GM15510 (cell line): Measurements from ENCODE around the gene ELMOD1.

Experiments
- POLR2A ChIP-seq: IDR thresholded peaks from 3 replicates; pipeline ENCODE4 v1.6.1; 2011; ENCODE audit warnings: borderline replicate concordance; ENCODE audit not compliant: insufficient read length; ENCODE audit errors: extremely low read depth

Gene ELMOD1

DNA sequence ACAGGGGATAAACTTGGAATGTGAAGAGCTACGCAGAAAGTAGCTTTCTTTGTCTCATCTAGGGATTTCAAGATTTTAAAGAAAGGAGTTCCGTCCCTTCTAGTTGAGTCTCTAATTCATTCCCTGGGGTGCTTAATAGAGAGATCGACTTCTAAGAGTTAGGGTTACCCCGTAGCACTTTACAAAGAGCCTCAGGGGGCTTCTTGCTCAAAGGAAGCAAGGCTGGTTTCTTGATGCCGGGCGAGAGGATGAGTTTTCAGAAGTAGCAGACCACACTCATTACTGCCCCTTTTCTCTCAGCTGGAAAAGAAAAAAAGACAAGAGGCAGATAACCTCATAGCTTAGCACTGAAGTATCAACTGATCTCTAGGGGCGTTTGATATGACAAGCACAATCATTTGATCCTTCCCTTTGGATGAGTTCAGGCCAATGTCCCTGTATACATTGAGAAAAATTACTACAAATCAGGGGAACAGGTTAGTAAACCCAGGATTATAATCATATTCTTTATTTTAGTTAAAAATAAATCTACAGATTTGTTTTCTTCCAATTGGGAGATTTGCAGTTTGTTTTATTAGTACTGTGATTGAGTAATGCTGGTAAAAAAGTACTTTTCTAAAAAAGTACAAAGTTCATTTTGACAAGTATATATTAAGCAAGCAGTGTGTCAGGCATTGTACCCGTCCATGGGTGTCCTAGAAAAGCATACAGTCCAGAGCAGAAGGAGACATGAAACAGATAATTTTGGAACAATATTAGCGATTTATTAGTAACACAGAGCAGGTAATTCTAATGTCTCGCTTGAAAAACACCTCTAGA is 18.7 kb downstream of the ELMOD1 start:
- TF ChIP-seq POLR2A, result no peak

DNA sequence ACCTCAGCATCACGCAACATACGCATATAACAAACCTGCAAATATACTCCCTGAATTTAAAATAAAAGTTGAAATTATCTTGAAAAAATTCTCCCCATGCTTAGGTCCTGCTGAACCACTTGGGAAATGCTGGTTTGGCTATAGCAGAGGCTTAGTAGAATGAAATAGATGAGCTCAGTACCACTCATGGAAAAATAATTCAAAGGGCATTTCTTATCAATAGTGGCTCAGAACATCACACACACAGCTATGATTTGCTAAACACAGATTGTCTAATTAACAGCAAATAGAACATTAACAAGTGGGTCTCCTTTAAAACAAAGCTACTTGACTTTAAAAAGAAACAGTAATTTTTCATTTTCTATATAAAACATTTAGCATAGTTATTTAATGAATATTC is 21.5 kb downstream of the ELMOD1 start:
- TF ChIP-seq POLR2A, result no peak

DNA sequence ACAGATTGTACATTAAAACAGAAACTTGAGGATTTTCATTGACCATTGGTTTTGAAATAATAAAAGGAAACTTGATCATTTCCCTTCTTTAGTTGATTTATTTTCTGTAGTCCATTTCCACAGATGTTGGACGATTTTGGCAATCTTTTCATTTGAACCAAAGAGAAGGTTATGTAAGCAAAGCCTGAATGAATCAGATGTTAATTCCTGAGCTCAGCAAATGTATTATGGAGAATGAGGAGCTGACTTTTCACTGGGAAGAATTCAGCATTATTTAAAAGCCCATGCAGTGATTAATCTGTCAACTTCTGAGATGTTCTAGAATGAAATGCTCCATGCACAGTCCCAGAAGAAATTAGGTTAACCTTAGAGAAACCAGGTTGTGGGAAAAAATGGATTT is 29.0 kb downstream of the ELMOD1 start:
- TF ChIP-seq POLR2A, result no peak

DNA sequence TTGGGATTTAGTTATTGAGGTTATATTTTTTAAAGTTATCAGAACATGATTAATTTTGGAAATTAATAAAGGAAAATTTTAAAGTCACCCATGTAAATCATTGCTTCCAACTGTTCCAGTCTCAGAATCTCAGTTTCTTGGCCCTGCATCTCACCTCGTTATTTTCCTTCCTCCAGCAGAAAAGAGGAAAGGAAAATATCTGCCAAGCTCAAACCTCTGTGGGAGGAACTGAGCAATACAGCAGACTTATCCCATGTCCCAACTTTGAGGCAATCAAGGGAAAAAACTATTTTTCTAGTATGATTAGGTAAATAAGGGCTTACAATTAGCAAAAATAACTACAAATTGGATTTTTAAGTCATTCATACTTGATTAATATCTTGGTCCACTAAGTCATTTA is 30.1 kb downstream of the ELMOD1 start:
- TF ChIP-seq POLR2A, result no peak

DNA sequence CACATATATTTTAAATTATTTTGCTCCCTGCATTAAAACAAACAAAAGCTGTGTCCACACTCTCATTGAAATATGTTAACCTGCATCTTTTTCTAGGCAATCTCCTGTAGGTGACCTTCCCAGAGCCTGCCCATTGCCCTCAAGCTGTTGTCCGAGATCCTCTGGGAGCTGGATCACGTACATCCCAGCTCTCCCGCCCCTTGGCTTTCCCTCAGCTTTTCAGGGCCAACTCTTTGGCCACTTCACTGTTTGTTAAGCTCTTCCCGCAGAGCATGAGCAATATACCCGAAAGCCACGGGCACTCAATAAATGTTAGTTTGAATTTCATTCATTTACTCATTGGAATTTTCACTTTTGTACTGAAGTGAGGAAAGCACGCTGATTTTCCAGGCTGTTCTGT is 32.2 kb downstream of the ELMOD1 start:
- no peak for TF ChIP-seq POLR2A

DNA sequence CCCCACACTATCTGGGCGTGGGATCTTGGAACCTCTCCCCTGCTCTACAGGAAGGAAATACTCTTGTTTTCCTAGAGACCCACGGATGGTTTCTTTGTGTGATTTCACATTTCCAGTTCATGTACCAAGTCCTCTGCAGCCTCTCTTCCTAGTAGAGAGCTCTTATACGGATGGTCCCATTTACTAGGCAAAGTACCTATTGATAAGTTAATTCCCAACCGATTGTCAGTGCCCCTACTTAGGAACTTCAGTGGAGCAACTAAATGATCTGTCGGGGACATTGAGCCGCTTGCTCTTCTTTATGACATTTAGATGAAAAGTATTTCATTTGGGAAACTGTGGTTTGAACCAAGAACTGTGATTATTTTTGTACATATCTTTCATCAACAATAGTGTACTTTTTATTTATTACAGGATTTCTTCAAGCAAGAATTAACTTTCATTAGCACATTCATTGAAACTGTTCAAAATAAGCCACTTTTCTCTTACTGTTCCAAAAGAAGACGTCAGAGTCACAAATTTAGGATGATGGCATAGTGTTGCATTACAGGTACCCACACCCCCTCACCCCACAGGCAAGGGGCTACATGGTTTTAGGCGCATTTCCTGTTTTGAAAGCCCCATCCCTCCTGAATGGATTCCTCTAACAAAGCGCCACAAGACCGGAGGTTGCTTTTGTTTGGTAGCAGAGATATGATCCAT is 34.2 kb downstream of the ELMOD1 start:
- no peak for TF ChIP-seq POLR2A

DNA sequence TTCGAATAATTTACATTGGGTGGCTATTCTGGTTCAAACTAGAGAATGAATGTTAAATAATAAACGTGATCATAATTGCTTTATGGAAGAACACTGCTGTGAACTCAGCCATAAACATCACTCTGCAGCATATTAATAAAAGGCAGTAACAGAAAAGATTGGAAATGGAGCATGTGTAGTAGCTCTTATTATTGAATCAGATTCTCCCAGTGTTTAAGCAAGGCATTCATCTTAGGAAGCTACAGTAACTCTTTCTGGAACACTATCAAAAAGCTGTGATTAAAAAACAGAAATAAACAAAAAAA is 34.7 kb downstream of the ELMOD1 start:
- TF ChIP-seq POLR2A, result no peak

DNA sequence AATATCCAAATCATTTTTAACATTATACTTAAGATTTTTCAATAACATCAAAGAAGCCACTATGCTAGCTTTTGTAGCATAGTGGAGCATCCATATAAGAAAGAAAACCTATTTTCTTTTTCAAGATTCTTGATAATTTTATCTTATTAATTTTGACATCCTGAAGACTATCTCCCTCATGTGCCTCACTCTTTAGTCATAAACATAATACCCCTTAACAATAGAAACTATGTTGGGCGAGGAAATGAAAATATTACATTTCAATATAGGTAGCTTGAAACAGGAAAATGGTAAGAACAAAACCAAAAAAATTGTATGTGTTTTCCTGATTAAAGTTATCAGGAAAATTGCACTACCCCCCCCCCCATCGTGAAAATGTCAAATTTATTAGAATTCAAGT is 40.1 kb downstream of the ELMOD1 start:
- TF ChIP-seq POLR2A, result no peak

DNA sequence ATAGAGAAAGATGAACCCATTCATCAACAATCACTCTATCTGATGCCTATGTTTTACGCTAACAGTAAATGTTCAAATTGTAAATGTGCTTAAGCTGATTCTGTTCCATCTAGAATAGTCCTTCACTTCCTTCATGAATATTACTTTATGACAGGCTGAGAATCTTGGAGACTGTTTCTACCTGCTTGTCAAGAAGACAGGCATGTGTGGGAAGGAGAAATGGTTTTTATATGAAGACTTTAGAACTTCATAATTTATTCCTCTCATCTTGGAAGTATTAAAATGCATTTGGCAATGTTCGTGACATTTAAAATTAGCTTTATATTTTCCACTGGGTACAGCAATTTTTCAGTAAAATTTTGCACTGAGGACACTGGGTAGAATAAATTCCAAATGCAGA is 41.0 kb downstream of the ELMOD1 start:
- no peak for TF ChIP-seq POLR2A

DNA sequence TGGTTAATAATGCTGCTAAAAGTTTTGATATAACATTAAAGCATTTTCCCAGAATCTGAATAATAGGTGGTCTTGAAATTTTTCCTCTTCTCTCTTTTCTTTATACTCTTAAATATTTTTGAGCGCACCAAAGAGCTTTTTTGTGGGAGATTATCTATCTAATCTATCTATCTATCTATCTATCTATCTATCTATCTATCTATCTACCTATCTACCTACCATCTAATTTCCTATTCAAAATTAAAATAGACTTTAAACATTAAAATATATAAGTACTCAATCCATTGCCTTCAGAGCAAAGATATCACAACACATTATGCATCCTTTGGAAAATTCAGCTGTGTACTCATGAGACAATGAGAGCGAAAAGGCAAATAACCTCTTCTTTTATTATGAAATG is 55.8 kb downstream of the ELMOD1 start:
- no peak for TF ChIP-seq POLR2A

DNA sequence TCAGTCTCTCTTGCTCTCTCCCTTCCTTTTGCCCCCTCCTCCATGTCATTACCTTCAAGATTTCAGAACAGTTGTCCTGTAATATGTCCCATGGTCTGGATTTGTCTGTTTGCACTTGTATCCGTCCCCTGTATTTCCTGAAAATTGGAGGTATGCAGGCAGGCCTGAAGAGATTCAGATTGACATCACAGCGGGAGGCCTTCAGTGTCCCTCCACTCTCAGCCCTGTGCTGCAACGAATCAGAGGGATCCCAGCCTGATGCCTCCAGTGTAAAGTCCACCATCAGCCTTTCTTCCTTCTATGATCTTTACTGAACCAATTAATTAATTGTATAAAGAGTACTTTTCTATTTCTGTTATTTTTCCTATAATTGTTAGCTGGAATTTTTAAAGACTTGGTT is 57.3 kb downstream of the ELMOD1 start:
- TF ChIP-seq POLR2A, result no peak

DNA sequence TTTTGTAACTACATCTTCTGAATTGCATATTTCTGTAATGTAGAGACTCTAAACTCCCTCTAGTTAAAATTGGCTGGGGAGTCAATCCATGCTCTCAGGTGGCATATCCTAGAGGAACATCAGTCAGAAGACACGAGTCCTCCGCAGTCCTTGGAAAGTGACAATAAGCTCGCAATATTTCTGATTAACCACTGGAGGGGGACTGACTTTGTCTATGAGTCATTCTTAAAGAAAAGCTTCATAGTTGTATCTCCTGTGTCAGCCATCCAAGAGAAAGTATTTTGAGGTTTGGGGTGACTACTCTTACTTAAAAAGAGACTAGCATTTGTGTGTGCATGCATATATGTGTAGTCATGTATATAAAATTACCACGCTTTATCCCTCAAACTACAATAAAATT is 60.7 kb downstream of the ELMOD1 start:
- no peak for TF ChIP-seq POLR2A

DNA sequence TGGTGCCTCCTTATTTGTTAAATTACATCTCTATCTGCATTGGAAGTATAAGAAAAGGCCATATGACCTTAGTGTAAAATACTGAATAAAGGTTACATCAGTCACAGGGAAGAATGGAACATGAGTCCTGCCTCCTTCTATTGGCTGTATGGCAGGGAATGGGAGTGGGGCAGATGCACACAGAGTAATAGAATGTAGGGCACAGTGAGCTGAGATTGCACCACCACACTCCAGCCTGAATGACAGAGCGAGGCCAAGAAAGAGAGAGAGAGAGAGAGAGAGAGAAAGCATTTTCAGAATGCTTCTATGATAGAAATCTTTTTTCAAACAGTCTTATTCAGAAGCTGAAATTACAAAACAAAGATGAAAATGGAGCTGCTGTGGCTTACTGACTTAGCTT is 62.1 kb downstream of the ELMOD1 start:
- no peak for TF ChIP-seq POLR2A

DNA sequence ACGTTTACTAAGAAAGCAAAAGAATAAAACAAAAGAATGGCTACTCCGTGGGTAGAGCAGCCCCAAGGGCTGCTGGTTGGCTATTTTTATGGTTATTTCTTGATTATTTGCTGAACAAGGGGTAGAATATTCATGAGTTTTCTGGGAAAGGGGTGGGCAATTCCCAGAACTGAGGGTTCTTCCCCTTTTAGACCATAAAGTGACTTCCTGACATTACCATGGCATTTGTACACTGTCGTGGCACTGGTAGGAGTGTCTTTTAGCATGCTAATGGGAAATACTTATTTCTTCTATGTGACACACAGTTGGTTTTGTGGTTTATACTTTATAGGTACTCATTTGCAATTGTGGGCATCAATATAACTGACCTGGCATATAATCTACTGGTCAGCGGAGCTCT is 64.7 kb downstream of the ELMOD1 start:
- no peak for TF ChIP-seq POLR2A

DNA sequence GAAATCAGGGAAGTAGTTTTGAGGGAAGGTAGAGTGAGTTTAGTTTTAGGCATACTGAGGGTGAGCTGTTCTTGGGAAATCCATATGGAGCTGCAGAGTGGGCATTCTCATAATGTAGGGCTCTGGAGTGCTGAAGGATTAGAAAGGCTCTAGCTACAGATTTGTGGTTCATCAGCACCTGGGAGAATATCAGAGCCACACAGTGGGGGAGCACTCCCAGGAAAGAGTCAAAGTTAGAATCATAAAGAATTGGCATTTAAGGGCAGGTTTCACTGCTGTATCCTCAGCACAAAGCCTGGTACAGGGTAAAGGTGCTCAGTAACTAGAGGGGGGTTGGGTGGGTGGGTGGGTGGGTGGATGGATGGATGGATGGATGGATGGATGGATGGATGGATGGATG is 68.4 kb downstream of the ELMOD1 start:
- TF ChIP-seq POLR2A, result no peak

DNA sequence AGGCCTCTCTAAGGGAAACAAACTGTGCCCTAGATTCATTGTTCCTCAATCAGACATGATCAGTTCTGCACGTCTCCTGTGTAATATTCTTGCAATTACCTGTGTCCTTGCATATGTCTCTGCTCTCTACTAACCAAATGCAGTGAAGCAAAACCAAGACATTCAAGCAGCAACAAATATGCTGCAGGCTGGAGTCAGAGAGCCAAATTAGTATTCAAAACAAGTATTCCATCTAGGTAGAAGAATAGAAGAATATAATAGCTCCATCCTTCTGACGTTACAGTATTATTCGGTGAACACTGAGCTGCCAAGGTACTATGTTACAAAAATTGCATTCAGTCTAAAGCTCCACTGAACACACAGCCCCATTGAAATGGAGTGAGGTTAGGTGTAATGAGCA is 69.1 kb downstream of the ELMOD1 start:
- no peak for TF ChIP-seq POLR2A
